AG09319 (cell line): ENCODE measurements around the gene ANKMY1.
"Not testable (repeated sequence)": the region's sequence is repeated elsewhere in the genome, so short reads cannot be mapped to it uniquely, and the experiment has no call there.

Experiments used
- DNase-seq: peaks from one replicate; pipeline ENCODE4 v3.0.0-alpha.2; 2010; ENCODE audit warnings: low read depth; ENCODE audit errors: extremely low read depth
- CTCF ChIP-seq: IDR thresholded peaks from 2 replicates; pipeline ENCODE4 v1.5.1; 2011; ENCODE audit warnings: low read depth, mild to moderate bottlenecking, inconsistent platforms, low read length, moderate library complexity

Gene ANKMY1

GRCh38 chr2:240565333-240566202, 7.8 kb upstream of the ANKMY1 start:
- DNase-seq = no peak
- TF ChIP-seq CTCF = no peak

GRCh38 chr2:240564561-240565332, 7.0 kb upstream of the ANKMY1 start:
- TF ChIP-seq CTCF = no peak

GRCh38 chr2:240563951-240564560, 6.3 kb upstream of the ANKMY1 start:
- no peak for DNase-seq
- no peak for TF ChIP-seq CTCF

More at GRCh38 chr2:240564561-240565332, 7.0 kb upstream of the ANKMY1 start:
- DNase-seq = no peak

- not testable (repeated sequence) for DNase-seq
These were observed 5.4 kb upstream of the ANKMY1 start for GRCh38 chr2:240563231-240563630.

- DNase-seq = no peak
These were observed 3.7 kb upstream of the ANKMY1 start for GRCh38 chr2:240561325-240561971.

GRCh38 chr2:240560480-240561324, 2.9 kb upstream of the ANKMY1 start:
- DNase-seq = peak; percentile 95

More at GRCh38 chr2:240561325-240561971, 3.7 kb upstream of the ANKMY1 start:
- no peak for TF ChIP-seq CTCF

More at GRCh38 chr2:240560480-240561324, 2.9 kb upstream of the ANKMY1 start:
- TF ChIP-seq CTCF = peak; percentile 26
